Measurements from ENCODE around the gene SRGAP3. TPM values are rescaled to one million over a fixed set of nuclear protein-coding genes. Genes with fewer than 3 reads are reported as not detected.

The SRGAP3 gene
- total RNA-seq, 4 donors from 2014 or later, result 7.5 to 33.8 (median 16.0) TPM

- in situ Hi-C loops (cut with MboI; ENCODE audit: low pct_ligation_motif_present in 1 of 4, low pct_unique_long_range_greater_than_20kb in 1 of 4, low sequenced_read_pairs in 3 of 4), result no loop called here
Measured at GRCh38 chr3:9184461-9184835, 65.0 kb downstream of the SRGAP3 start.

GRCh38 chr3:9183811-9184460, 65.5 kb downstream of the SRGAP3 start:
- Histone ChIP-seq H3K36me3 (no peaks in the 10 kb centered on the region), H3K27ac (no peak overlapping the region), H3K9me3 (no peaks in the 10 kb centered on the region), H3K4me1 (no peaks in the 10 kb centered on the region), H3K27me3 (no peaks in the 10 kb centered on the region), H3K4me3 (no peak overlapping the region)
- in situ Hi-C loops (cut with MboI; ENCODE audit: low pct_ligation_motif_present in 1 of 4, low pct_unique_long_range_greater_than_20kb in 1 of 4, low sequenced_read_pairs in 3 of 4) (no loop called here), intact Hi-C loops (cut with DNase I; ENCODE audit: low total_unique reads) (no loop called here)
- 78 to 100% methylated on average over 1 to 10 of the region's 10 CpGs for WGBS, 2 donors (ENCODE audit: low coverage in 1 of 2)
- DNase-seq, result no peak
- TF ChIP-seq POLR2A (IDR thresholded peaks at IDR 0.05) (no peak), CTCF (IDR thresholded peaks at IDR 0.05) (no peak), POLR2AphosphoS5 (IDR thresholded peaks at IDR 0.05) (no peak), EP300 (IDR thresholded peaks at IDR 0.05; ENCODE audit: low read depth) (no peak)

More at GRCh38 chr3:9184461-9184835, 65.0 kb downstream of the SRGAP3 start:
- no peak for DNase-seq
- Histone ChIP-seq H3K4me1 (no peaks in the 10 kb centered on the region), H3K36me3 (no peaks in the 10 kb centered on the region), H3K27ac (no peak overlapping the region), H3K27me3 (no peaks in the 10 kb centered on the region), H3K9me3 (no peaks in the 10 kb centered on the region), H3K4me3 (no peak overlapping the region)
- TF ChIP-seq POLR2AphosphoS5 (IDR thresholded peaks at IDR 0.05), result no peak
- TF ChIP-seq EP300 (IDR thresholded peaks at IDR 0.05; ENCODE audit: low read depth), result no peak
- TF ChIP-seq CTCF (IDR thresholded peaks at IDR 0.05), result no peak
- TF ChIP-seq POLR2A (IDR thresholded peaks at IDR 0.05), result no peak
- intact Hi-C loops (cut with DNase I; ENCODE audit: low total_unique reads), result no loop called here
- WGBS, 2 donors (ENCODE audit: low coverage in 1 of 2), result 93 to 94% methylated on average over 4 of the region's 4 CpGs

- in situ Hi-C loops (cut with MboI; ENCODE audit: low pct_ligation_motif_present in 1 of 4, low pct_unique_long_range_greater_than_20kb in 1 of 4, low sequenced_read_pairs in 3 of 4) (no loop called here), intact Hi-C loops (cut with DNase I; ENCODE audit: low total_unique reads) (no loop called here)
- TF ChIP-seq POLR2A (IDR thresholded peaks at IDR 0.05), result no peak
- Histone ChIP-seq H3K9me3 (no peaks in the 10 kb centered on the region), H3K36me3 (no peaks in the 10 kb centered on the region), H3K27me3 (no peaks in the 10 kb centered on the region), H3K4me1 (no peaks in the 10 kb centered on the region), H3K4me3 (no peak overlapping the region), H3K27ac (no peak overlapping the region)
- 70% methylated on average over 3 of the region's 3 CpGs; no CpG with 5 or more reads in 1 of the 2 donors for WGBS, 2 donors (ENCODE audit: low coverage in 1 of 2)
- no peak for DNase-seq
Measured at GRCh38 chr3:9183011-9183410, 66.4 kb downstream of the SRGAP3 start.

GRCh38 chr3:9180764-9181117, 68.7 kb downstream of the SRGAP3 start:
- Histone ChIP-seq H3K4me3 (no peak overlapping the region), H3K36me3 (no peaks in the 10 kb centered on the region), H3K27ac (peak overlapping the region in 1 of 4 donors; percentile 37), H3K9me3 (no peaks in the 10 kb centered on the region), H3K27me3 (no peaks in the 10 kb centered on the region), H3K4me1 (no peaks in the 10 kb centered on the region)
- WGBS, 2 donors (ENCODE audit: low coverage in 1 of 2), result 77% methylated on average over 6 of the region's 6 CpGs; no CpG with 5 or more reads in 1 of the 2 donors
- no peak for DNase-seq
- in situ Hi-C loops (cut with MboI; ENCODE audit: low pct_ligation_motif_present in 1 of 4, low pct_unique_long_range_greater_than_20kb in 1 of 4, low sequenced_read_pairs in 3 of 4) (no loop called here), intact Hi-C loops (cut with DNase I; ENCODE audit: low total_unique reads) (no loop called here)
- TF ChIP-seq EP300 (IDR thresholded peaks at IDR 0.05; ENCODE audit: low read depth), result no peak

- H3K4me3 ChIP-seq, result no peak overlapping the region
- intact Hi-C loops (cut with DNase I; ENCODE audit: low total_unique reads), result no loop called here
- TF ChIP-seq POLR2A (IDR thresholded peaks at IDR 0.05) (no peak), POLR2AphosphoS5 (IDR thresholded peaks at IDR 0.05) (no peak), EP300 (IDR thresholded peaks at IDR 0.05; ENCODE audit: low read depth) (no peak), CTCF (IDR thresholded peaks at IDR 0.05) (no peak)
- in situ Hi-C loops (cut with MboI; ENCODE audit: low pct_ligation_motif_present in 1 of 4, low pct_unique_long_range_greater_than_20kb in 1 of 4, low sequenced_read_pairs in 3 of 4), result no loop called here
- no peaks in the 10 kb centered on the region for H3K4me1 ChIP-seq
- H3K9me3 ChIP-seq, result no peaks in the 10 kb centered on the region
- H3K27ac ChIP-seq, result peak overlapping the region in 1 of 4 donors; percentile 37
- H3K27me3 ChIP-seq, result no peaks in the 10 kb centered on the region
- DNase-seq, result no peak
- WGBS, 2 donors (ENCODE audit: low coverage in 1 of 2), result 66 to 78% methylated on average over 2 to 16 of the region's 17 CpGs
- H3K36me3 ChIP-seq, result no peaks in the 10 kb centered on the region
Measured at GRCh38 chr3:9179826-9180763, 69.4 kb downstream of the SRGAP3 start.
